ENCODE data around the gene LENG8.

The LENG8 gene

GRCh38 chr19:54457773-54458647 is 9.0 kb downstream of the LENG8 start:
- H3K27ac ChIP-seq (ENCODE audit: low read length) = no peak overlapping the region
- no peak overlapping the region for H2AFZ ChIP-seq (ENCODE audit: low read length)
- no peak for TF ChIP-seq CTCF (IDR thresholded peaks at IDR 0.05; ENCODE audit: low read length)
- no peak for TF ChIP-seq EZH2phosphoT487 (IDR thresholded peaks at IDR 0.05; ENCODE audit: low read length)
- no peak for TF ChIP-seq EZH2 (optimal IDR thresholded peaks at IDR 0.05; ENCODE audit: low read depth, low read length)
- H3F3A ChIP-seq (ENCODE audit: insufficient read depth, low read length) = peaks cover 7% of the 10 kb centered on the region; the same call in 1 of the 2 replicates
- no peaks in the 10 kb centered on the region for H3K9me2 ChIP-seq (replicated peaks; ENCODE audit: insufficient read depth, low read length)
- H3K4me3 ChIP-seq (ENCODE audit: low read length) = no peak overlapping the region
- peaks cover 5% of the 10 kb centered on the region; the same call in 1 of the 2 replicates for H3K4me1 ChIP-seq (ENCODE audit: low read length)
- no peak for DNase-seq
- H3K27me3 ChIP-seq (replicated peaks; ENCODE audit: insufficient read depth, low read length) = no peaks in the 10 kb centered on the region
- no peaks in the 10 kb centered on the region for H3K9me3 ChIP-seq (replicated peaks; ENCODE audit: insufficient read depth, low read length)
- H3K36me3 ChIP-seq (replicated peaks; ENCODE audit: insufficient read depth, low read length) = peaks cover 23% of the 10 kb centered on the region
- H3K4me2 ChIP-seq (ENCODE audit: low read depth, low read length) = no peak overlapping the region
- peaks cover 64% of the 10 kb centered on the region for H3K79me2 ChIP-seq (ENCODE audit: low read length)
- no peak overlapping the region for H3K9ac ChIP-seq (ENCODE audit: low read length)
- peaks cover 6% of the 10 kb centered on the region for H4K20me1 ChIP-seq (ENCODE audit: insufficient read depth, low read length)

- H3K9me2 ChIP-seq (replicated peaks; ENCODE audit: insufficient read depth, low read length) = no peaks in the 10 kb centered on the region
- H3K36me3 ChIP-seq (replicated peaks; ENCODE audit: insufficient read depth, low read length) = peaks cover 18% of the 10 kb centered on the region
- peaks cover 57% of the 10 kb centered on the region for H3K79me2 ChIP-seq (ENCODE audit: low read length)
- no peak overlapping the region for H3K4me3 ChIP-seq (ENCODE audit: low read length)
- peaks cover 5% of the 10 kb centered on the region; the same call in 1 of the 2 replicates for H3K4me1 ChIP-seq (ENCODE audit: low read length)
- no peak overlapping the region for H3K4me2 ChIP-seq (ENCODE audit: low read depth, low read length)
- DNase-seq = no peak
- H3K9ac ChIP-seq (ENCODE audit: low read length) = no peak overlapping the region
- H3F3A ChIP-seq (ENCODE audit: insufficient read depth, low read length) = peaks cover 7% of the 10 kb centered on the region; the same call in 1 of the 2 replicates
- no peak overlapping the region for H3K27ac ChIP-seq (ENCODE audit: low read length)
- H4K20me1 ChIP-seq (ENCODE audit: insufficient read depth, low read length) = peaks cover 6% of the 10 kb centered on the region
- H3K9me3 ChIP-seq (replicated peaks; ENCODE audit: insufficient read depth, low read length) = no peaks in the 10 kb centered on the region
- TF ChIP-seq EZH2phosphoT487 (IDR thresholded peaks at IDR 0.05; ENCODE audit: low read length) = no peak
- TF ChIP-seq EZH2 (optimal IDR thresholded peaks at IDR 0.05; ENCODE audit: low read depth, low read length) = no peak
- TF ChIP-seq CTCF (IDR thresholded peaks at IDR 0.05; ENCODE audit: low read length) = no peak
- no peaks in the 10 kb centered on the region for H3K27me3 ChIP-seq (replicated peaks; ENCODE audit: insufficient read depth, low read length)
- H2AFZ ChIP-seq (ENCODE audit: low read length) = no peak overlapping the region
Observed at GRCh38 chr19:54458648-54459281, 9.8 kb downstream of the LENG8 start.

- H3K79me2 ChIP-seq (ENCODE audit: low read length) = peaks cover 49% of the 10 kb centered on the region
- no peak for DNase-seq
- H3K27me3 ChIP-seq (replicated peaks; ENCODE audit: insufficient read depth, low read length) = no peaks in the 10 kb centered on the region
- no peak for TF ChIP-seq EZH2 (optimal IDR thresholded peaks at IDR 0.05; ENCODE audit: low read depth, low read length)
- TF ChIP-seq EZH2phosphoT487 (IDR thresholded peaks at IDR 0.05; ENCODE audit: low read length) = no peak
- TF ChIP-seq CTCF (IDR thresholded peaks at IDR 0.05; ENCODE audit: low read length) = no peak
- H3K9me2 ChIP-seq (replicated peaks; ENCODE audit: insufficient read depth, low read length) = no peaks in the 10 kb centered on the region
- H3K9me3 ChIP-seq (replicated peaks; ENCODE audit: insufficient read depth, low read length) = no peaks in the 10 kb centered on the region
- H3K4me3 ChIP-seq (ENCODE audit: low read length) = no peak overlapping the region
- no peak overlapping the region for H3K9ac ChIP-seq (ENCODE audit: low read length)
- H3K27ac ChIP-seq (ENCODE audit: low read length) = no peak overlapping the region
- H3K4me2 ChIP-seq (ENCODE audit: low read depth, low read length) = no peak overlapping the region
- H4K20me1 ChIP-seq (ENCODE audit: insufficient read depth, low read length) = peaks cover 6% of the 10 kb centered on the region
- H2AFZ ChIP-seq (ENCODE audit: low read length) = no peak overlapping the region
- H3K4me1 ChIP-seq (ENCODE audit: low read length) = peaks cover 5% of the 10 kb centered on the region; the same call in 1 of the 2 replicates
- peaks cover 13% of the 10 kb centered on the region for H3F3A ChIP-seq (ENCODE audit: insufficient read depth, low read length)
- peaks cover 10% of the 10 kb centered on the region for H3K36me3 ChIP-seq (replicated peaks; ENCODE audit: insufficient read depth, low read length)
Observed at GRCh38 chr19:54459282-54460229, 10.6 kb downstream of the LENG8 start.
